Measurements from ENCODE around the gene CCL13.

CCL13 gene

DNA sequence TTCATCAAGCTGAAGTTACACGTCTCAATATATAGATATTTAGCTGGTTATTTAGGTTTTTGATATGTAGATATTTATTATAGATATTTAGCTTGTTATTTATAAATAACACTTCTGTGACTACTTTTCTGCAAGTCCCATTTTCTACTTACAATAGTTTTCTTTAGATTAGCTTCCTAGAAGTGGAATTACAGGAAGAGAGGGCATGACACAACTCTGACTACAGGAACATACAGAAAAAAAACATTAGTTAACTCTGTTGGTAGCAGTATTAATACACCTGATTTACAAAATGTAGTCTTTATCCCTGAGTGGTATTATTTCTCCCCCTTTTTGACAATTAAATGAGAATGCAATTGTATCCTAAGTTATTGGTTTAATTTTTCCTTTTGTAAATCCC, 28.0 kb downstream of the CCL13 start:
- no peak for DNase-seq (ENCODE audit: low read depth in 1 of 2, low spot score in 1 of 2)

DNA sequence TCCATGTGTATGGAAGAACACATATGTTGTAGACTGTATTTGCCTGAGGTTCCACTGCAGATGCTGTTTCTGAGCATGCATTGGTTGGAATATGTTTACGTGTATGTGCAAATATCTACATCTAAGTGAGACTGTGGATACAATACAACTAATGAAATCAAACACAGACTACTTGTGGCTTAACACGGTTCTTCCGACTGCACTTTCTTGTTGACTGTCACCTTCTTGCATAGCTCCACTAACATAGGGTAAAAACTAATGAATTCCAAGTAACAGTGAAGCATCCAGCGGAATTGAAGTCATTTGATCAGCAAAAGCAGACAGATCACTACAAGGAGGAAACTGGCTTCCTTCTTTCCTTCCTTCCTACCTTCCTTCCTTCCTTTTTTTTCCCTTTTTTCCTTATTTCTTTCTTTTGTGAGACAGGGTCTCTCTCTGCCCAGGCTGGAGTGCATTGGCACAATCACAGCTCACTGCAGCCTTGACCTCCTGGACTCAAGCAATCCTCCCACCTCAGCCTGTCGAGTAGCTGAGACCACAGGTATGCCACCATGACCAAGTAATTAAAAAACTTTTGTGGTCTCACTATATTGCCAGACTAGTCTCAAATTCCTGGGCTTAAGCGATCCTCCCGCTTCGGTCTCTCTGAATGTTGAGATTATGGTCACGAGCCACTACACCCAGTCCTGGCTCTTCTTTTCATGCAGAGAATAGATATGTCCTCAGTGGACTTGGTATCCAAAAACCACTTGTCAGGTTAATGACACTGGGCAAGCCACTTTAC, 28.7 kb downstream of the CCL13 start:
- no peak for DNase-seq (ENCODE audit: low read depth in 1 of 2, low spot score in 1 of 2)

- DNase-seq (ENCODE audit: low read depth in 1 of 2, low spot score in 1 of 2), result no peak
Measured at GRCh38 chr17:34386343-34386696, 30.0 kb downstream of the CCL13 start.

GRCh38 chr17:34386697-34387550, 30.6 kb downstream of the CCL13 start:
- no peak for DNase-seq (ENCODE audit: low read depth in 1 of 2, low spot score in 1 of 2)

GRCh38 chr17:34387566-34387965, 31.3 kb downstream of the CCL13 start:
- DNase-seq (ENCODE audit: low read depth in 1 of 2, low spot score in 1 of 2), result no peak

DNA sequence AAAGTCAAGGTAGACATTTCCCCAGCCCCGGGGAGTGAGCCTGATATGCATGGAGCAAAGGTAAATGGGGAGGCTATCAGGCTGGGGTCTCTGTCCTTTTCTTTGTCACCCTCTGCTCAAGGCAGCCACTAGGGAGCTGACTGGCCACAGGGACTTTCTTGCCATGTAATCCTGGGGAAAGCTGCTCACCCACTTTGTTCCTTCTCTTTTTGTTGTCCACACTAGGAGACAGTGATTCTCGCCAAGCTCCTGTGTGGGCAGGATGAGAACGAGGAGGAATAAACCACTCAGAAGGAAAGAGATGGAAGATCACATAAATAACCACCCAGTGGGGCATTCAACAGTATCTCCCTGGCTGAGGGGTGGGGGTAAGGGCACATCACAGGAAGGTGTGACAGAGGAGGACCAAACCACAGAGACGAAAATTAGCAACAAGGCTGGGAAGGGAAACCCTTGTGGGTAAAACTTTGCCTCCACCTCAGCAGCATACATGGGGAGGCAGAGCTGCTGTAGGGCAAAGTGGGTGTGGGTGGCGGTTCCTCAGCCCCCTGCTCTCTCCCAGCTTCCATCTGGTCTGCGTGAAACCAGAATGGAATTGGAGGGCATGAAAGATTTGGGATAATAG, 33.0 kb downstream of the CCL13 start:
- no peak for DNase-seq (ENCODE audit: low read depth in 1 of 2, low spot score in 1 of 2)

GRCh38 chr17:34390649-34391048, 34.4 kb downstream of the CCL13 start:
- no peak for DNase-seq (ENCODE audit: low read depth in 1 of 2, low spot score in 1 of 2)

DNA sequence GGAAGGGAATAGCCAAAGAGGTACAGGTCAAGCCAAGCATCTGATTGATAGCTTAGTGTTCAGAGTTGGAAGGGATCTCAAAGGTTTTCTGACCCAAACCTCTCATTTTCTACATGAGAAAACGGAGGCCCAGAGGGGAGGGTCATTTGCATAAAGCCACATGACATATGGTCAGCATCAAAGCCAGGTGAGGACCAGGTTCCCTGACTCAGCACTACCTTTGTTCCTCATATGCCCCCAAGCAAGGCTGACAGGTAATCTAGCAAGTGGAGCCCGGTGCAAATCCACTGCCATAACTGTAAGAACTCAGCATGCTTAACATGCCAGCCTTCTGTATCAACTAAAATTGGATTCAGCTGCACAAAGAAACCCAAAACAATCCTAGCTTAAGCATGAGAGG, 35.0 kb downstream of the CCL13 start:
- DNase-seq (ENCODE audit: low read depth in 1 of 2, low spot score in 1 of 2), result no peak

DNA sequence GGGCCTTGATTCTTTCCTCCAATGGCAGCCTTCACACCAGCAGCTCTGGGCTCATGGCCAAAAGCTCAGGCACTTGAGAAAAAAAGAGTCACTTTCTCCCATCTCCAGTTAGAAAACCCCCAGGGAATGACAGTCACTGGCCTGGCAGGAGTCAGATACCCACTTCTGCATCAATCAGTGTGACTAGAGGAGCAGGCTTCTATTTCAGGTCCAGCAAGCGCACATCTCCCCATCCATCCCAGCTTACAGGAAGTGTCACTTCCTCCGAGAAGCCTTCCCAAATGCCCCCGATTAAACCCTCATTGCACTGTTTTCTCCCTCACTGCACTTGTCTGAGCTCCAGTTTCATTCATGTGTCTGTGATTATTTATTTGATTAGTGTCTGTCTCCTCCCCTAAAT, 37.1 kb downstream of the CCL13 start:
- no peak for DNase-seq (ENCODE audit: low read depth in 1 of 2, low spot score in 1 of 2)

DNA sequence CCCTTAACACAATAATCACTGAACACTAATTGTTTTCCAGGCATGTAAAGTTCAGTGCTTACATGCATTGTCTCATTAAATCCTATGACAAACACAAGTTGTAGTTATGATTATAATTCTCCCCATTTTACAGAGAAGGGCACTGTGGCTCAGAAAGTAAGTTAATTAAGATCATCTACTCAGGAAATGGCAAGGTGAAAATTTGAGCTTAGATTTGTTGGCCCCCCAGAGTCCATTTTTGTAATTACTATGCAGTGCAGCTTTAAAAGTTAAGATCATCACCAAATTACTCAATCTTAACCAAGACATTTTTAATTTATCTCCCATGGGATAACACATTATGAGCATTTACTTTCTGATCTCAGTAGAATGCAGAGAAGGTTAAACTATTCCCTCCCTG, 41.0 kb downstream of the CCL13 start:
- DNase-seq (ENCODE audit: low read depth in 1 of 2, low spot score in 1 of 2), result no peak

DNA sequence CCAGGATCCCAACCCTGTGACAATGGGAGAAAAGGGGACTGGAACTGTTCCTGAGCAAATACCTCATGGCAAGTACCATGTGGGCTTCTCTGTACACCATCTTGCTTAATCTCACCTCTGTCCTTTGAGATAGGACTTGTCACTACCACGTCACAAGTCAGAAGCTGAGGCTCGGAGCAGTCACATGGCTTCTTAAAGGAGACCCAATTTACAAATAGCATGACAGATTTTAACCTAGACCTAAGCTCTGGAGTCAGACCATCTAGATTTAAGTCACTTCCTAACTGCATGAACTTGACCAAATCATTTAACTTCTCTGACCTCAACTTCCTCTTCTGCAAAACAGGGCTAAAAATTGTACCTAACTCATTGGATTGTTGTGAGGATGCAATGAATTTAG, 42.7 kb downstream of the CCL13 start:
- DNase-seq (ENCODE audit: low read depth in 1 of 2, low spot score in 1 of 2), result no peak

DNA sequence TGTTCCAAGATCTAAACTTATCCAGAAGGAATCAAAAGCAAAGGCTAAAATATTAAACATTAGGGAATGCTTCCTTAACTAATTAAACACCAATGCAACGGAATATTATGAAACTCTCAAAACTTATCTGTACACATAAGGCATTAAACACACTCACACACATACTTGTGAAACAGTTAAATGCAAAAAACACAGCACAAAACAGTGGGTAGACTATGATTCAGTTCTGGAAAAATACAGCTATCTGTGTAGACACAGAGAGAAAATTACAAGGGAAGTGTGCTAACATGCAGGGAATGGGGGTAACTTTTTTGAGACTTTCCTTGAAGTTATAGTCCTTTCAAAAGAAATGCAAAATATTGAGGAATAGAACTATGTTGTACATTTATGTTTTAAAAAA, 43.4 kb downstream of the CCL13 start:
- no peak for DNase-seq (ENCODE audit: low read depth in 1 of 2, low spot score in 1 of 2)

DNA sequence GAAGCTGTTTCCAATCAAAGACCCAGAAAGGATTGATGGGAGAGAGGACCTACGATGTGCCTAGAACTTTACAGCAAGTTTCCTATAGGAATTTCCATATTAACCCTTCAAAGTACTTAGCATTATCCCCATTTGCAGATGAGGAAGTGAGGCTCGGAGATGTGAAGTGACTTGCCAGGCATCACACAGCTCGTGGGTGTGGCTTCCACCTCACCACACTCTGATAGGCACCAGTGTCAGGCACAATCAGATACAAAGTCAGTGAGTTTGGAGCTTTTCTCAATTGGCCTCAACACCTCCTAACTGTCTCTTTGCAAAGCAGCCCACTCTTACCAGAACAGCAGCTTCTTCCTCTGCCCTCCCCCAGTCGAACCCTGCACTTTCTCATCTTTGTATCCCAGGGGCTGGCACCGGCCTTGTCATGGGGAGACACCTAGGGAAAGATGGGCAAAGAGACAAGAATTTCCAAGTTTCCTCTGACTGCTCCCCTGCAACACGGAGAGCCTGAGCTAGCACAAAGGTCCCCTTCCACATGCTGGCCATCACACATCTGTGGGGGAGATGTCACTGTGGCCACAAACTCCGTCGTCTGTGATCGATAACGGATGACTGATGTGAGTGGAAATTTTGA, 44.1 kb downstream of the CCL13 start:
- DNase-seq (ENCODE audit: low read depth in 1 of 2, low spot score in 1 of 2), result no peak

GRCh38 chr17:34401165-34401564, 44.9 kb downstream of the CCL13 start:
- no peak for DNase-seq (ENCODE audit: low read depth in 1 of 2, low spot score in 1 of 2)

GRCh38 chr17:34403006-34403405, 46.7 kb downstream of the CCL13 start:
- DNase-seq (ENCODE audit: low read depth in 1 of 2, low spot score in 1 of 2), result no peak

- no peak for DNase-seq (ENCODE audit: low read depth in 1 of 2, low spot score in 1 of 2)
Measured at GRCh38 chr17:34406226-34406625, 49.9 kb downstream of the CCL13 start.
